RWPE2 (cell line): ENCODE results near the gene RIT1.

Experiments
- ATAC-seq: fragments of 200-7000 bp; cut with Tn5 transposase; 3 replicates; pipeline ENCODE4 v1.9.1; 2021; ENCODE audit warnings: low read depth
- DNase-seq: peaks from one replicate; pipeline ENCODE4 v3.0.0-alpha.2; 2020; ENCODE audit warnings: low spot score
- H3K27ac ChIP-seq: fragments of 450-650 bp; 2 replicates; pipeline ENCODE4 v1.5.1; 2017; ENCODE audit warnings: mild to moderate bottlenecking; ENCODE audit not compliant: poor library complexity, severe bottlenecking
- H3K27me3 ChIP-seq: fragments of 250-450 bp; sonication (Bioruptor Pico); 2 replicates; pipeline ENCODE4 v1.5.1; 2021; ENCODE audit warnings: mild to moderate bottlenecking, moderate library complexity; ENCODE audit not compliant: insufficient read depth, poor library complexity, severe bottlenecking
- H3K36me3 ChIP-seq: fragments of 250-450 bp; sonication (Bioruptor Pico); 2 replicates; pipeline ENCODE4 v1.5.1; 2020; ENCODE audit warnings: low read depth, mild to moderate bottlenecking, moderate library complexity
- H3K4me1 ChIP-seq: fragments of 250-450 bp; sonication (Bioruptor Pico); 2 replicates; pipeline ENCODE4 v1.5.1; 2021; ENCODE audit warnings: mild to moderate bottlenecking, moderate library complexity; ENCODE audit not compliant: insufficient read depth, poor library complexity, severe bottlenecking
- H3K4me3 ChIP-seq: fragments of 250-450 bp; sonication (Bioruptor Pico); 2 replicates; pipeline ENCODE4 v1.5.1; 2021; ENCODE audit warnings: mild to moderate bottlenecking, moderate library complexity; ENCODE audit not compliant: severe bottlenecking
- H3K9me3 ChIP-seq: fragments of 250-450 bp; sonication (Bioruptor Pico); 2 replicates; pipeline ENCODE4 v1.5.1; 2021; ENCODE audit warnings: mild to moderate bottlenecking, moderate library complexity; ENCODE audit not compliant: severe bottlenecking
- TF ChIP-seq, protein P1 (sequence below): fragments of 450-650 bp; IDR thresholded peaks from one replicate; pipeline ENCODE4 v1.5.1; 2017; ENCODE audit warnings: mild to moderate bottlenecking, moderate library complexity; ENCODE audit not compliant: poor library complexity, severe bottlenecking

The RIT1 gene

DNA sequence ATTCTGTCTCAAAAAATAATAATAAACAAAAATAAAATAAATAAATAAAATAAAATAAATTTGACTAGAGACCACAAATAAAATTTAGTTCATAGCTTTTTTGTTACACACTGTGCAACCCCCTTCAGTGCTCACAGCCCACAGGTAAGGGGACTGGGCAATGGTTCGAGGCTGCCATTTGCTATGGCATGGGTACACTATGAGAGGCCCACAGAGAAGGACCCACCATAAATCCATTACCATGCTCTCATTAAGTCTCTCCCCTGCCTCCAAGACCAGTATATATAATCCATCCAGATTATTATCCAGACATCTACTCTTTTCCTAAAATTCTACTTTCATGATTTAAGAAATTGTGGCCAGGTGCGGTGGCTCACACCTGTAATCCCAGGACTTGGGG lies 8.7 kb upstream of the RIT1 start:
- H3K27me3 ChIP-seq = no peaks in the 10 kb centered on the region
- TF ChIP-seq, protein P1, sequence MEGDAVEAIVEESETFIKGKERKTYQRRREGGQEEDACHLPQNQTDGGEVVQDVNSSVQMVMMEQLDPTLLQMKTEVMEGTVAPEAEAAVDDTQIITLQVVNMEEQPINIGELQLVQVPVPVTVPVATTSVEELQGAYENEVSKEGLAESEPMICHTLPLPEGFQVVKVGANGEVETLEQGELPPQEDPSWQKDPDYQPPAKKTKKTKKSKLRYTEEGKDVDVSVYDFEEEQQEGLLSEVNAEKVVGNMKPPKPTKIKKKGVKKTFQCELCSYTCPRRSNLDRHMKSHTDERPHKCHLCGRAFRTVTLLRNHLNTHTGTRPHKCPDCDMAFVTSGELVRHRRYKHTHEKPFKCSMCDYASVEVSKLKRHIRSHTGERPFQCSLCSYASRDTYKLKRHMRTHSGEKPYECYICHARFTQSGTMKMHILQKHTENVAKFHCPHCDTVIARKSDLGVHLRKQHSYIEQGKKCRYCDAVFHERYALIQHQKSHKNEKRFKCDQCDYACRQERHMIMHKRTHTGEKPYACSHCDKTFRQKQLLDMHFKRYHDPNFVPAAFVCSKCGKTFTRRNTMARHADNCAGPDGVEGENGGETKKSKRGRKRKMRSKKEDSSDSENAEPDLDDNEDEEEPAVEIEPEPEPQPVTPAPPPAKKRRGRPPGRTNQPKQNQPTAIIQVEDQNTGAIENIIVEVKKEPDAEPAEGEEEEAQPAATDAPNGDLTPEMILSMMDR = no peak
- H3K27ac ChIP-seq = no peak overlapping the region
- DNase-seq = no peak
- H3K4me1 ChIP-seq = no peaks in the 10 kb centered on the region
- no peak overlapping the region for H3K4me3 ChIP-seq
- H3K9me3 ChIP-seq = no peaks in the 10 kb centered on the region
- ATAC-seq = no peak
- H3K36me3 ChIP-seq = peaks cover 98% of the 10 kb centered on the region

DNA sequence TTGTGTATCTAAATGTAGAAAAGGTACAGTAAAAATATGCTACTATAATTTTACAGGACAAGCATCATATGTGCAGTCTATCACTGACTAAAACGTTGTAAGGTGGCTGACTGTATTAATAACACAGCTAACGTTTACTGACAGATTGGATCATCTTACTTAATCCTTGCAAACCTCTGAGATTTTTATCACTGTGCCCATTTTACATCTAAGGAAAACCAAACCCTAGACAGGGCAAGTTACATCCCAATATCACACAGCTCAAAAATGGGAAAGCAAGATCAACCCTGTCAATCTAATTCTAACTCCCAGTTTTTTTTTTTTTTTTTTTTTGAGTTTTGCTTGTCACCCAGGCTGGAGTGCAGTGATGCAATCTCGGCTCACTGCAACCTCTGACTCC lies 7.5 kb upstream of the RIT1 start:
- ATAC-seq (no peak), DNase-seq (no peak)
- no peaks in the 10 kb centered on the region for H3K27me3 ChIP-seq
- H3K4me3 ChIP-seq = no peak overlapping the region
- no peak overlapping the region for H3K27ac ChIP-seq
- H3K4me1 ChIP-seq = no peaks in the 10 kb centered on the region
- peaks cover 98% of the 10 kb centered on the region for H3K36me3 ChIP-seq
- TF ChIP-seq, protein P1 = no peak
- H3K9me3 ChIP-seq = no peaks in the 10 kb centered on the region

DNA sequence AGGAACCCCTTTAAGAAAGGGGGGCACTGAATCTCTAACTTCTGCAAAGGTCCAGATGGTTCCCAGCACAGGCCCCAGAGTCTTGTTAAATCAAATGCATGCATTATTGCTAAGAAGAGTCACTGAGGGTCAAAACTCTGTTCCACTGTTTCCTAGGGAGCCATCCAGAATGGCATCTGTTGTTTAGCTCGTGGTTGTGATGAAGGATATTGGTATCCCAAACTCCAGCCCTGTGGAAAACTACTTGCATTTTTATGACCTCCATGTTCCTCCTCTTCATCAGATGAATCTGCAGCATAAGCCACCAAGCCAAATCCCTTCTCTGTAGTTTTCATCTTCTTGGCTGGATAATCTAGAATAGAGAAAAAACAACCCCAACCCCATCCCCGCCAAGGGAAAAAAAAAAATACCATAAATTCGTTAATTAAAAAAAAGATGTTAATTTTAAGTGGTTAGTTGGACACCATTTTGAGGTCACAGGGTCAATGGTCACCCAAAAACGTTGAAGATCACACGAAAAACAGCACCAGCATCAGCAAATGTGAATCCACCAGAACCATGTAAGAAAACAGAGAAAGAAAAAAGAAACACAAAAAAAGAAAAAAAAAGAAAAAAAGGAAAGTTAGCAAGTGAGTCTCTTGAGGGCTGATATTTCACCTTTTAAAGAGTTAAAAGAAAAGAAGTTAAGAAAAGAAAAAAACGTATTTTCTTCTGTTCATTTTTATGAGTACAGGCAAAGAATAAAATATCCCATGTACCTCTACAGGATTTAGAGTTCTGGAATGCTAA lies 3.0 kb upstream of the RIT1 start:
- Histone ChIP-seq H3K27me3 (no peaks in the 10 kb centered on the region), H3K27ac (no peak overlapping the region), H3K36me3 (peaks cover 83% of the 10 kb centered on the region), H3K4me1 (peaks cover 8% of the 10 kb centered on the region), H3K9me3 (no peaks in the 10 kb centered on the region), H3K4me3 (no peak overlapping the region)
- no peak for ATAC-seq
- DNase-seq = no peak
- TF ChIP-seq, protein P1 = no peak

DNA sequence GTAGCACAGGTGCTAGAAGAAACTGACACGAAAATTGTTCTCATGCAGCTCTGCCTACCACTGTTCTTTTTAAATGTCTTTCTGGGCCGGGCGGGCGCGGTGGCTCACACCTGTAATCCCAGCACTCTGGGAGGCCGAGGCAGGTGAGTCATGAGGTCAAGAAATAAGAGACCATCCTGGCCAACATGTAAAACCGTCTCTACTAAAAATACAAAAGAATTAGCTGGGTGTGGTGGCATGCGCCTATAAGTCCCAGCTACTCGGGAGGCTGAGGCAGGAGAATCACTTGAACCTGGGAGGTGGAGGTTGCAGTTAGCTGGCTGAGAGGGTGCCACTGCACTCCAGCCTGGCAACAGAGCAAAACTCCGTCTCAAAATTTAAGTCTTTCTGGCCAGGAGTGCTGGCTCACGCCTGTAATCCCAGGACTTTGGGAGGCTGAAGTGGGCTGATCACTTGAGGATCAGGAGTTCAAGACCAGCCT lies 947 bp upstream of the RIT1 start:
- ATAC-seq = 0 out of 3 replicates have a peak, but pooled peaks have one; percentile 2
- Histone ChIP-seq H3K27me3 (no peaks in the 10 kb centered on the region), H3K4me3 (no peak overlapping the region), H3K36me3 (peaks cover 85% of the 10 kb centered on the region), H3K9me3 (no peaks in the 10 kb centered on the region), H3K4me1 (peaks cover 8% of the 10 kb centered on the region), H3K27ac (peak overlapping the region; percentile 73)
- DNase-seq = no peak
- TF ChIP-seq, protein P1 = no peak

DNA sequence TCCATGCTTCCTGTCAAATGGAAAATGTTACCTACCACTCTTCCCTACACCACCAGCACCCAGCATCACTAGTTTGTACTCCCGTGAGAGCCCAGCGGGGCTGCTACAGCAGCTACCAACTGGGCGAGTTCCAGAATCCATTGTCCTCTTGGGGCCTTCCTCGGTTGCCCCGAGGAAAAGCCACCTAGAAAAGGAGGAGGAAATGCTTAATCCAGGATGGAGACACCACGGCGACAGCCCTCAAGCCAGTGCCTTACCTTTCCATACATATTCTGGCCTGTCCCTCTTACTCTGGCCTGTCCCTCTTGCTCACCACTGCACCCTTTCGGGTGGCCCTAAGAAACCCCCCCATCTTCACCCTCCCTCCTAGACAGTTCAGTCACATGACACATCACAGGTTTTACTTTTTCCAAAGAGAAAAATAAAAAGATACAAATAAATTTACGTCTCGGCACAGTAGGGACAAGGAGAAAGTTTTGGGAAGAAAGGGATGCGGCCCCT lies 478 bp downstream of the RIT1 start:
- peaks cover 85% of the 10 kb centered on the region for H3K36me3 ChIP-seq
- peak; percentile 41 for ATAC-seq

More for the DNA sequence above, 478 bp downstream of the RIT1 start:
- peak overlapping the region; percentile 73 for H3K27ac ChIP-seq
- peak overlapping the region; percentile 36 for H3K4me3 ChIP-seq
- H3K9me3 ChIP-seq = no peaks in the 10 kb centered on the region
- no peak for DNase-seq
- TF ChIP-seq, protein P1 = peak; percentile 18
- peaks cover 8% of the 10 kb centered on the region for H3K4me1 ChIP-seq
- H3K27me3 ChIP-seq = no peaks in the 10 kb centered on the region
